ENCODE results near the gene IFNG. TPM values are rescaled to one million over a fixed set of nuclear protein-coding genes. Genes with fewer than 3 reads are reported as not detected.

IFNG gene
- total and polyA plus RNA-seq, 9 of the 15 experiments (the other 6 are each of a cell fraction or from before 2014, with no cell fraction given), result 0.38 TPM; not detected in 8

GRCh38 chr12:68131867-68132414 lies 27.6 kb downstream of the IFNG start (continued):
- TF ChIP-seq SNAPC5 (CRISPR knock-in tag; IDR thresholded peaks at IDR 0.05) (no peak), FOS (IDR thresholded peaks at IDR 0.05; ENCODE audit: extremely low read depth, insufficient read length) (no peak), MEF2A (IDR thresholded peaks at IDR 0.05; ENCODE audit: control insufficient read depth, low read depth, low read length) (no peak), ELF4 (CRISPR knock-in tag; IDR thresholded peaks at IDR 0.05) (no peak), RNF219 (CRISPR knock-in tag; IDR thresholded peaks at IDR 0.05) (no peak), CBX3 (IDR thresholded peaks at IDR 0.05; ENCODE audit: borderline replicate concordance in 1 of 2, low read length in 2 of 2) (no peak), STAT5A (IDR thresholded peaks at IDR 0.05; ENCODE audit: borderline replicate concordance, low read length) (no peak)

- ATAC-seq (no peak), DNase-seq (ENCODE audit: extremely low read depth in 1 of 4, low spot score in 3 of 4) (no peak), FAIRE-seq (no peak)
- no peaks in the 10 kb centered on the region for H3K27me3 ChIP-seq (ENCODE audit: control insufficient read depth in 2 of 2, insufficient read depth in 2 of 2, low read length in 2 of 2)
- BruUV-seq (replicated peaks), result no TSS peak
- ChIA-PET CTCF (ENCODE audit: low intra/inter-chr PET ratio) (no interaction called here), POLR2A (interaction anchor here (0.6 kb wide), 1 partner anchor 22 kb away, joined by 3 read pairs; no protein-coding TSS in a partner anchor)
- no peak overlapping the region for H3K9ac ChIP-seq (ENCODE audit: insufficient read depth in 1 of 2, low read depth in 2 of 2, low read length in 2 of 2)
- H3K4me3 ChIP-seq, result no peak overlapping the region
- no peaks in the 10 kb centered on the region for H3K36me3 ChIP-seq (ENCODE audit: control insufficient read depth, insufficient read depth, low read length)
- no peak overlapping the region for H3K4me2 ChIP-seq (ENCODE audit: insufficient read depth, low read length)
- H3K9me1 ChIP-seq (ENCODE audit: control insufficient read depth, insufficient read depth, low read length), result no peaks in the 10 kb centered on the region
- no peak overlapping the region for H2AFZ ChIP-seq (ENCODE audit: low read depth, low read length)
- in situ Hi-C loops (cut with MboI), result no loop called here
- no peaks in the 10 kb centered on the region for H3K9me3 ChIP-seq (replicated peaks; ENCODE audit: control insufficient read depth, insufficient read depth, low read depth, low read length)
- no peak overlapping the region for H3K27ac ChIP-seq (ENCODE audit: extremely low read depth, low read depth, low read length)
- H4K20me1 ChIP-seq (replicated peaks; ENCODE audit: control insufficient read depth, insufficient read depth, low read length), result no peaks in the 10 kb centered on the region
- intact Hi-C loops (cut with micrococcal nuclease), result no loop called here
- TF ChIP-seq ZNF507 (tag; conservative IDR thresholded peaks at IDR 0.05) (peak; percentile 99), GTF2F1 (IDR thresholded peaks at IDR 0.05; ENCODE audit: low read depth, low read length) (no peak), ZNF354B (CRISPR knock-in tag; IDR thresholded peaks at IDR 0.05) (peak; percentile 86)
- WGBS (ENCODE audit: insufficient coverage, low coverage, missing lambda C conversion rate), result 5% methylated on average over 2 of the region's 2 CpGs
- no peaks in the 10 kb centered on the region for H3K79me2 ChIP-seq (ENCODE audit: control insufficient read depth, insufficient read depth, low read length)
- H3K4me1 ChIP-seq (replicated peaks in 1 of 2; ENCODE audit: control insufficient read depth in 2 of 2, insufficient read depth in 2 of 2, low read length in 2 of 2), result no peaks in the 10 kb centered on the region
Observed at GRCh38 chr12:68129979-68130378, 29.6 kb downstream of the IFNG start.

All from K562 (cell line).